Posterior vena cava (tissue), 2 donors: ENCODE results near the gene CAMK2D. TPM values are rescaled to one million over a fixed set of nuclear protein-coding genes. Genes with fewer than 3 reads are reported as not detected.

Experiments used
- DNase-seq: peaks from one replicate; pipeline ENCODE4 v3.0.0-alpha.2; 2020; ENCODE audit warnings: low spot score
- intact Hi-C, 2 donors: fragments of 100-400 bp; cut with DNase I; formaldehyde crosslinking; loops; one replicate each; pipeline versions ENCODE4 v1.14.1 to v1.14.2; 2022 to 2023
- total RNA-seq, 2 donors: library from RNA; stranded (reverse); fragmentation: NEBNext Ultra II Directional; extraction: Animal tissue kit (Norgen Biotek cat#: 25700); gene quantifications; one replicate each; pipeline ENCODE4 v1.2.1, GENCODE V29; 2021
- donor health status: DM: yes; HTN: yes; CAD: no.
- donor health status: DM: yes; HTN: yes; CAD: no.

The CAMK2D gene
- total RNA-seq, 2 donors from 2014 or later, result 51.5 to 67.2 TPM

DNA sequence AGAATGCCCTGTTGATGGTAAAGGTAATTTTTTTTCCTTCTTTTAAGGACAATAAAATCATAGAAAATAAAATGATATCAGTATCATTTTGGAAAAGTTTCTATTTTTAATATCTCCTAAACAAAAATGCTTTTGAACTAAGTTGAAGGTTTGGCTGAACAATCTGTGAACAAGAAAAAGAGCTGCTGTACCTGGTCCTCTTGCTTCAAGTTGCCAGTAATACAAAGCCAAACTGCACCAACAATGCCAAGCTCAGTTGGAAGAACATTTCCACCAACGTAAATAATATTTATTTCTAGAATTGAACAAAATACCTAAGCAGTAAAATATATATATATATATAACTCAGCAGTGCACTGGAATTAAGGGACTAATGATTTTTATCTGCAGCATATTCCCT is 132.8 kb downstream of the CAMK2D start:
- intact Hi-C loops, result no loop called here

DNA sequence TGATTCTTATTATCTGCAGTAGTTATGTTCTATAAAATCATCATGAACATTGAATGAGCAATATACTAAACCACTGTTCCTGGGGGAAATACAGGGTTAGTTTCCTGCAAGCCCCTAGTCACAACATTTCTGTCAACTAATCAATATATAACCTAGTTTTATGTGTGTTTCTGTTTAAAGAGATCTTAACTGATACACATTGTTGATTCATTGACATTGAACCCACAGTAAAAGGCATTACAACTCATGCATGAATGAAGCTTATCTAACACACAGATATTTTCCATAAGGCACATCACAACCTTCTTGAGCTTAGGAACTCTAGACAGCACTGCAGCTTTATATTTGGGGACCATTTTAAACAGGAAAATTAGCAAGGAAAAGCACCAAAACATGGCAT is 134.2 kb downstream of the CAMK2D start:
- intact Hi-C loops, result no loop called here
- no peak for DNase-seq

More for the DNA sequence above, 132.8 kb downstream of the CAMK2D start:
- DNase-seq, result no peak

DNA sequence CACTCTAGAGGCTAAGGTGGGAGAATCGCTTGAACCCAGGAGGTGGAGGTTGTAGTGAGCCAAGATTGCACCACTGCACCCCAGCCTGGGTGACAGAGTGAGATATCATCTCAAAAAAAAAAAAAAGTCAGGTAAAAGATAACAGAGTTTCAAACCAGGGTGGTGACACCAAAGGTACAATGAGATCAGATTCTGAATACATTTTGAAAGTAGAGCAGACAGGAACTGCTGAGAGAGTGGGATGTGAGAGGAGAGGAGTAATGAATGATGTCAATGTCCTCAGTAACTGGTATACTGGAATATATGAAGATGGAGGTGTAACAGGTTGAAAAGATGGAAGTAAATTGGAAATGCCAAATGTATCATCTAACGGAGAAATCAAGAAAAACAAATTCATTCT is 135.6 kb downstream of the CAMK2D start:
- no peak for DNase-seq
- intact Hi-C loops, result no loop called here

DNA sequence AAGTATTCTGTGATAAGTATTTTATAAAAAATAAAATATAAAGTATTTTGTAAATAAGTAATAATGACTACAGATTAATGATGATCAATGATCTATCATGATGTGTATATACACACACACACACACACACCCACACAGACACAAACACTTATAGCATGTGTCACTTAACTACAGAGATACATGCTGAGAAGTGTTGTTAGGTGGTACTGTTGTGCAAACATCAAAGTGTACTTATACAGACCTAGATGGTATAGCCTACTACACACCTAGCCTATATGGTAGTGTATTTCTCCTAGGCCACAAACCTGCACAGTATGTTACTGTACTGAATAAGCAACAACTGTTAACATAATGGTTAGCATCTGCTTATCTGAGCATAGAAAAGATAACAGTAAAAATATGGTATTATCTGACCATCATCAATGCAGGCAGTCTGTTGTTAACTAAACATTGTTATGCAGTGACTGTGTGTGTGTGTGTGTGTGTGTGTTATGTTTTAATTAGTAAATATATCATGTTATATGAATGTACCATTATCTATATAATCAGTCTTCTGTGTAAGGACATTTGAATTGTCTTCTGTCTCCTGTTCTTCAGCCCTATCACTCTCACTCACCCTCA is 138.2 kb downstream of the CAMK2D start:
- intact Hi-C loops, result no loop called here
- no peak for DNase-seq

DNA sequence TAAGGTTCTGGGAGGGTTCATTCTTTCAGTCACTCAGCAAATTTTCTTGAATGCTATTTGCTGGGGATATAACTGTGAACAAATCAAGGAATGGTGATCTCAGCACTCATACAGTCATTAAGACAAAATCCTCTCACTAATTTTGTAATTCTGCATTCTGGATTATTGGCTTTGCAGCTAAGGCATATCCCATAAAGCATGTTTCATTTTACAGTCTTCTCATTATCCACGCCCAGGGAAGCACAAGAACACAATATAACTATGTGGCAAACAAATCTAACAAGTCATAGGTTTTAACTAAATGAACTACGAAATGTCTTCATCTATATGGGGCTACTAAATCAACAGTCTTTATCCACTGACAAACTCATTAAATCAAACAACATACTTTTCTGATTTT is 139.9 kb downstream of the CAMK2D start:
- DNase-seq, result no peak
- intact Hi-C loops, result no loop called here

DNA sequence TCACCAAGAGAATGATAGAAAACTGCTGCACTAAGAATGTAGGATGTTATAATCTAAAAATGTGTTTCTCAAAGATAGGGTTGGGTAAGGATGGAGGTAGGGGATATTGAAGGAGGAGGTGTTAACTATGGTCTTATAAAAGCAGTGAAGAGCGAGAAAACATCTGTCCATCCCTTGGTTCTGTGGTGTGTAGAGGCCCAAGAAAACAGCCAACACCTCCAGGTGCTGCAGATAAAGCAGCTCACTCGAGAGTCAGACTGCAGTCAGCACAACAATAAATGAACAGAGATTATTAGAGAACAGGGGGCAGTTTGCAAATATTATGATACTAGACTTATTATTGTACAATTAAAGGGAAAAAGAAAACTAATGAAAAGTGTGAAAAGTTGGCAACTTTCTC is 141.5 kb downstream of the CAMK2D start:
- intact Hi-C loops, result no loop called here
- DNase-seq, result no peak

DNA sequence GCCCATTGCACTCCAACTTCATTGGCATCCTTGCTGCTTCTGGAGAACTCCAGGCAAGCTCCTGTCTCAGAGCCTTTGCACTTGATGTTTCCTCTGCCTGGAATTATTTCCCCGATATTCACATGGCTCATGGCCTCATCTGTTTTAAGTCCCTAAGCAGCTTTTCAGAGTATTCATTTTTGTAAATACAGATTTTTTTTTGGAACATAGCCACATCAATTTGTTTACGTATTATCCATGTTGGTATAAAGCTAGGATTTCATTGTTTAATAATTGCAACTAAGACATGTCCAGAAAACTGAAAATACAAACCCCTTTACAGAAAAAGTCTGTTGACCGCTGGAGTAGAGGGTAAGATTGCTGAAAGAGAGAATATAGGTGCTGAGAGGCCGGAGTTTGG is 142.0 kb downstream of the CAMK2D start:
- intact Hi-C loops, result no loop called here
- no peak for DNase-seq

DNA sequence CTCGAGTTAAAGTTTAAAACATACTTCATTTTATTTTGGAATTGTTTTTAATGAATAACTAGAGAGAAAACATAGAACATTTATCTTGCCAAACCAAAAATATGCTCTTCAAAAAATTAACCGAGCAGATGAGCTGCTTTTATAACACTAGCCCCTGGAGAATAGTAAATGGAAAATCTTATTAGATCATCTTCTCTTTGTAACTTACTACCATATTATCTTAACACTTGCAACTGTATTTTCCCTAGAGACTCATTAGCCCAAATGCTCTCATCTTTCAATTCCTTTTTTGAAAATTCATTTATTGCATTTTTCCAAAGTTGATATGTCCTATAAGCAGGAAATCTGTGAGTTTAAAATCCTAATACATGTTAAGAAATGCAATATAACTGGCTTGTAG is 143.3 kb downstream of the CAMK2D start:
- intact Hi-C loops, result no loop called here
- DNase-seq, result no peak

DNA sequence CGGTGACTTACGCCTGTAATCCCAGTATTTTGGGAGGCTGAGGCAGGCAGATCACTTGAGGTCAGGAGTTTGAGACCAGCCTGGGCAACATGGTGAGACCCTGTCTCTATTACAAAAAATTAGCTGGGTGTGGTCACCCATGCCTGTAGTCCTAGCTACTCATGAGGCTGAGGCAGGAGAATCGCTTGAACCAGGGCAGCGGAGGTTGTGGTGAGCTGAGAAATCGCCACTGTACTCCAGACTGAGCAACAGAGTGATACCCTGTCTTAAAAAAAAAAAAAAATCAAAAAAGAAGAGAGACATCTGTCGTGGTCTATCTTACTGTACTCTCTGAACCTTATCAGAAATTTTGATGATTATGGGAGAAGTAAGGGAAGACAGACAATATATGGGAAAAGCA is 144.3 kb downstream of the CAMK2D start:
- no peak for DNase-seq
- intact Hi-C loops, result no loop called here

DNA sequence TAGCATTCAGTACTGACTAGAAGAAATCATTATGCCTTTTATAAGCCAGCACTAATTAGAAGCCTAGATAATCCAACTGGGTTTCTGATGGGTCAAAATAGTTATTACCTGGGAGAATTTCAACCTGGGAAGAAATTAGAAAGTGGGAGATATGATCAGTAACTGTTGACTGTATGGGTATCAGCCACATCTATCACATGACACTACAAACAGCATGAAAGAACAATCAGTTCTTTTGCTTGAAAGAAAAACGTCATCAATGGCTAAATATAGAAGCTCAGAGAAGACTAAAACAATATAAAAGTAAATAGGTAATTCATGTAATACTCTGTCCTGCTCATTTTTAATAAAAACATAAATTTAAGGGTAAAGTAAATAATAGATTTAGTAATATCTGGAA is 145.1 kb downstream of the CAMK2D start:
- DNase-seq, result no peak
- intact Hi-C loops, result no loop called here

DNA sequence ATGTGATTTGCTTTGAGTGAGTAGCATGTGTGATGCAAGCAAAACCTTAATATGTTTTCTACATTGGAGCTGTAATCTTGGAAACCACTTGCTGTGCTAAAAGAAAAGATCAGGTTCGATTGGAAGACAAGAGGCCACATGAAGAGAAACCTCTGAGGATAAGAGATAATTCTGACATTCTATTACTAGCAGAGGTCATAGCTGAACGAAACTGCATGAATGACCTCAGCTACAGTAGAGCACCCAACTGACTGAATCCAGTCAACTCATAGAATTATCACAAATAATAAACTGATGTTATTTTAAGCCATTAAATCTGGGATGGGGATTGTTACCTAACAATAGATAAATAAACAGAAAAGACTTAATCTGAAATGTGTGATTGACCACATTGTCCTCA is 147.1 kb downstream of the CAMK2D start:
- intact Hi-C loops, result no loop called here
- no peak for DNase-seq

DNA sequence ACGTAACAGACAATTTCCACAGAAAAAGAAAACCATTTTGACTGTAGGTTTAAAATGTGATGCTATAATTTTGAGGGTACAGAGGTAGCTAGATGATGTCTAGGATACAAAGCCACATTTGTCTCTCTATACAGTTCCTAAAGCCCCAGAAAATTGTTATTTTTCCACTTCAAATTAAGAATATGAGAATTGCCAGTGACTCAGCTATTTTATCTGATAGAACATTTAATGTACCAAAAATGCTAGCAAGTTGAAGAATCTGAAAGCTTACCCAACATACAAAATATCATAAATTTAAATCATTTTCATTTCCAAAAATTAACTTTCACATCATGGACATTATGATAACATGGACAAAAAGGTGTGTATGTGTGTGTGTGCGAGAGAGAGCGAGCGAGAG is 148.0 kb downstream of the CAMK2D start:
- no peak for DNase-seq
- intact Hi-C loops, result no loop called here

DNA sequence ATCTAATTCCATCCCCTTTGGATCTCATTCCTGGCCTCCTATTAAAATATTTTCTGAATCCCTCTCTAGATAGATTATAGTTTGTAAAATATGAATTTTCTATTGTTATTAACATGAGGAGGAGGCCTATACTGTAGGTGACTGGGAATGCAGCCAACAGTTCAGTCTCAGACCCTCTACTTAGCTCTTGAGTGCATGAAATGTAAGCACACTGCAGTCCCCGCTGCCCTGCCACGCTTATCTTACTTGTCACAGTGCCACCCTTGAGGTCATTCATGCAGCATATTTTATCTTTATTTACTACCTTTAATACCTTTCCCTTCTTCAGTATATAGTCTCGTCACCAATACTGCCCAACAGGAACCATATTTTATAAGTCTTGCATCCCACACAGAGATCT is 151.0 kb downstream of the CAMK2D start:
- intact Hi-C loops, result no loop called here
- no peak for DNase-seq

DNA sequence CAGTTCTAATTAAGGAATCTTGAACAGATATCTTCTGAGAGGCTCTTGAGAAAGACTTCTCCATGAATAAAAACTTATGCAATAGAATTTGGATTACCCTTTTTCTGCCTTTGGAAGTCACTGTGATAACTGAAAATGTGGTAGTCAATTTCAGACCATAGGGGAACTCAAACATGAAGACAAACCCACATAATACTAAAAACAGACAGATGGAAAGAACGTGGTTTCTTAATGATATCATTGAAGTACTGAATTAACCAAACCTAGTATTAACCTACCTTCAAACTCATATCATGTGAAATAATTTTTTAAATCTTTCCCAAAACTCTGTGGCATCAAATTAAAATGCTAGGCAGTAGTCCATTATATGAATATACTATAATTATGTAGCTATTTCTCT is 153.5 kb downstream of the CAMK2D start:
- no peak for DNase-seq
- intact Hi-C loops, result no loop called here

DNA sequence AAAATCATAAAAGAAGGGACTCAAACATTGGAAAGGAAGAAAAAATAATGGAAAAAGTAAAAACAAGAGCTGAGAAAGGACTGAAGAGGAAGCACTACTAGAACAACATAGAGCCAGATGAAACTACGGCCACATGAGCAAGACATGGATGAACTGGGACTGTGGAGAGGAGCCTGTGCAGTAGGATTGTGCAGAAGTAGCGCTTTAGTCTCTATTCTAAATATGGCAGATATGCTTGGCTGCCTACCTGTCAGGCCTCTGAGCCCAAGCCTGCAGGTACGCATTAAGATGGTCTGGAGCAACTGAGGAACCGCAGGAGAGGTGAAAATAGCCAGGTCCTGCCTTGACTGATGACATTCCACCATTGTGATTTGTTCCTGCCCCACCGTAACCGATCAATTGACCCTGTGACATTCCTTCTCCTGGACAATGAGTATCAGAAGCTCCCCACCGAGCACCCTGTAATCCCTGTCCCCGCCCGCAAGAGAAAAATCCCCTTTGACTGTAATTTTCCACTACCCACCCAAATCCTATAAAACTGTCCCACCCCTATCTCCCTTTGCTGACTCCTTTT is 154.3 kb downstream of the CAMK2D start:
- intact Hi-C loops, result no loop called here
- no peak for DNase-seq

DNA sequence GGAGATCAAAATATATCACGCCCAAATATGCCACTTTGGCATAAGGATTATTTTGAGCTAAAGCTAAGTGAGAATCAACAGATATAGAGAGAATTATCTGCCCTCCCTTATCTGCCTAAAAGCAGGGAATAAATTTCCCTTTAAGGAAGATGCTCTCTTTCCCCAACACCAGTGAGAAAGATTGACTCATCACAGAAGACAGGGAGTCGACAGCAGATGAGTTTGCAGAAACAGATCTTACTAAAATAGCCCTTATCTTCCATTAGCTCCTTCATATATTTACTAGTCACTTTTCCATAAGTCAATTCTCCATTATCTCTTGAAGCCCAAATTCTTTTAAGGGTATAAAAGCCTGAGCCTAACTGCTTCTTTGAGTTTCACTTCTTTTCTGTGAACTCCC is 156.6 kb downstream of the CAMK2D start:
- no peak for DNase-seq
- intact Hi-C loops, result no loop called here

DNA sequence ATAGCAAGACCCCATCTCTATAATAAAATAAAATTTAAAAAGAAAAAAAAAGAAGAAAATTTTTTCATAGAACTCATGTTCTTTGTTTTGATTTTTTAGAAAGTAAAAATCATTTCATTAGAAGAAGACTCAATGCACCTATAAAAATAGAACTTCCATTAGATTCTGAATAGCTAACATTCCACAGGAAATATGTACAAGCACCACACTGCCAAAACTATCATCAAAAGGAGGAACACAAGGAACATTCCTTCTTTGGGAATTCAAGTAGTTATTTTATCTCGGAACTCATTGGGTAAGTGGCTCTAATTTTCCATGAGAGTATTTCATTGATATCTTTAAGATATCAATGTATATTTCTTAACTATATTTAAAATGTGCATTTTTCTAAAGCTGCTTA is 157.6 kb downstream of the CAMK2D start:
- intact Hi-C loops, result no loop called here
- no peak for DNase-seq

DNA sequence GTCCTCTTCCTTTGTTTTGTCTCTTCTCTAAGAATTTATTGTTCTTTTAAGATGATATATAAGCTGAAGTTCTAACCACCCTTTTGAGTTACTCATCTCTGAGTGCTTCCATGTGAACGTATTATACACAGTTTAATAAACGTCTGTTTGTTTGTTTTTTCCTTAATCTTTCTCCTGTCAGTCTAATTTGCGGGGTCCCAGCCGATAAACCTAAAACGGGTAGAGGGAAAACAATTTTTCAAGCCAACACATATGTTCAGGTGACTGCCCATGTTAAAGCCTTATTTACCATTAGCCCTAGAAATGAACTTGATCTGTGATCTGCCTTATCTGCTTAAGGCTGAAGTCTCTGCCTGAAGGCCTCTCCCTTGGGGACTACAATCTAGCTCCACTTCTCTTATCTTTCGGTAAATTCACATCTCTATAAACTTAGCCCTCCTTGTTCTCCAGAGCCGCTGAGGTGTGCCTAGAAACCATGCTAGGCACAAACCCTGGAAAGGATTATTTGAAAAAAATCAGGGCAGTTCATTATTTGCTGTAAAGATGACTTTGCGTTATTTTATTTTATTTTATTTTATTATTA is 158.8 kb downstream of the CAMK2D start:
- intact Hi-C loops, result no loop called here
- DNase-seq, result no peak

DNA sequence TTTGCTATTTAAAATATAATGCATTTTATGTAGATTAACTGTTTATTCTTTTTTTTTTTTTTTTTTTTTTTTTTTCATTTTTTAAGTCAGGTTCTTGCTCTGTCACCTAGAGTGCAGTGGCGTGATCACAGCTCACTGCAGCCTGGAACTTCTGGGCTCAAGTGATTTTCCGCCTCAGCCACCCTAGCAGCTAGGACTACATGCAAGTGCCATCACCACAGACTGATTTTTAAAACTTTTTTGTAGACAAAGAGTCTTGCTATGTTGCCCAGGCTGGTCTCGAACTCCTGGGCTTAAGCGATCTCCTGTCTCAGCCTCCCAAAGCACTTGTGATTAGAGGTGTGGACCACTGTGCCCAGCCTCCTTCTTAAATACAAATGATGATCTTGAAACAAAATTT is 159.9 kb downstream of the CAMK2D start:
- no peak for DNase-seq
- intact Hi-C loops, result no loop called here

DNA sequence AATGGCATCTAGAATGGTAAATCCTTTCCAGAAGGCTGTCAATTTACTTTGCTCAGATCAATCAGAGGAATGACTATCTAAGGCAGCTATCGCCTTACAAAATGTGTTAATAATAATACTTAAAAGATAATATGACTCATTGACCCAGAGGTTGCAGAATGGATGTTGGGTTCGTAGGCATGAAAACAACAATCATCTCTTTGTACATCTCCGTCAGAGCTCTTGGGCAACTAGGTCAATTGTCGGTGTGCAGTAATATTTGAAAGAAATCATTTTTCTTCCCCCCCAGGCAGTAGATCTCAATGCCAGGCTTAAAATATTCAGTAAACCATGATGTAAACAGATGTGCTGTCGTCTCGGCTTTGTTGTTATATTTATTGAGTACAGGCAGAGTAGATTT is 165.1 kb downstream of the CAMK2D start:
- intact Hi-C loops, result no loop called here
- DNase-seq, result no peak

DNA sequence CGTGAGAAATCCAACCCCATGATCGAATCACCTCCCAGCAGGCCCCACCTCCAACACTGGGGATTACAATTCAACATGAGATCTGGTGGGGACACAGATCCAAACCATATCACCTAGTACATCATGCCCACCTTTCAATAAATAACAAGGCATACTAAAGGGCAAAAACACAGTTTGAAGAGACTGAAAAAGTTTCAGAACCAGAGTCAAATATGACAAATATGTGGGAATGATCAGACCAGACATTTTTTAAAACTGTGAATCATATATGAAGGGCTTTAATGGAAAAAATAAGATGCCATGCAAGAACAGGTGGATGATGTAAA is 167.3 kb downstream of the CAMK2D start:
- DNase-seq, result no peak
- intact Hi-C loops, result no loop called here
